Vagina (tissue), 2 donors: Measurements from ENCODE around the gene WWP2. TPM values are rescaled to one million over a fixed set of nuclear protein-coding genes. Genes with fewer than 3 reads are reported as not detected.

Experiments
- DNase-seq, 2 donors: peaks; one replicate each; pipeline ENCODE4 v3.0.0-alpha.2; 2017; ENCODE audit errors: extremely low spot score in 2 of 2
- H3K27ac ChIP-seq: fragments of 200-600 bp; sonication (generic); one replicate; pipeline ENCODE4 v1.5.1; 2019
- H3K27me3 ChIP-seq: fragments of 200-600 bp; sonication (generic); one replicate; pipeline ENCODE4 v1.5.1; 2019
- H3K36me3 ChIP-seq, 2 donors: fragments of 200-600 bp; sonication (generic); one replicate each; pipeline ENCODE4 v1.5.1; 2017 to 2019
- H3K4me1 ChIP-seq: fragments of 200-600 bp; sonication (generic); one replicate; pipeline ENCODE4 v1.5.1; 2019
- H3K4me3 ChIP-seq, 2 donors: fragments of 200-600 bp; sonication (generic); 1 replicate in 1 of 2; 2 replicates in 1 of 2; pipeline ENCODE4 v1.5.1; 2016 to 2019
- H3K9me3 ChIP-seq: fragments of 200-600 bp; sonication (generic); one replicate; pipeline ENCODE4 v1.5.1; 2019
- POLR2A ChIP-seq, 2 donors: fragments of 450-650 bp; IDR thresholded peaks; one replicate each; pipeline ENCODE4 v1.6.1; 2017; ENCODE audit warnings: antibody characterized with exemption in 2 of 2, mild to moderate bottlenecking in 2 of 2, moderate library complexity in 2 of 2
- POLR2AphosphoS5 ChIP-seq, 2 donors: sonication (generic); formaldehyde crosslinking; IDR thresholded peaks; one replicate each; pipeline ENCODE4 v1.9.0; 2017; ENCODE audit warnings: antibody characterized with exemption in 2 of 2, mild to moderate bottlenecking in 2 of 2, low read depth in 1 of 2; ENCODE audit not compliant: insufficient read depth in 1 of 2
- intact Hi-C: fragments of 100-400 bp; cut with DNase I; formaldehyde crosslinking; loops from one replicate; pipeline ENCODE4 v1.15.1; 2023
- total RNA-seq: library from RNA; depleted of rRNA; stranded (reverse); fragments of >200 nt; gene quantifications from one replicate; pipeline ENCODE4 v1.2.3, GENCODE V29; 2016
- TF ChIP-seq, protein P1 (sequence below), 3 experiments: fragments of 450-650 bp in 2 of 3; fragments of 200-600 bp in 1 of 3; sonication (generic) in 1 of 3; IDR thresholded peaks; one replicate each; pipeline ENCODE4 v1.5.1; 2017 to 2019; ENCODE audit warnings: antibody characterized with exemption in 3 of 3, mild to moderate bottlenecking in 2 of 3, moderate library complexity in 2 of 3

The WWP2 gene
- total RNA-seq, 1 donor from 2014 or later = 26.0 TPM

DNA sequence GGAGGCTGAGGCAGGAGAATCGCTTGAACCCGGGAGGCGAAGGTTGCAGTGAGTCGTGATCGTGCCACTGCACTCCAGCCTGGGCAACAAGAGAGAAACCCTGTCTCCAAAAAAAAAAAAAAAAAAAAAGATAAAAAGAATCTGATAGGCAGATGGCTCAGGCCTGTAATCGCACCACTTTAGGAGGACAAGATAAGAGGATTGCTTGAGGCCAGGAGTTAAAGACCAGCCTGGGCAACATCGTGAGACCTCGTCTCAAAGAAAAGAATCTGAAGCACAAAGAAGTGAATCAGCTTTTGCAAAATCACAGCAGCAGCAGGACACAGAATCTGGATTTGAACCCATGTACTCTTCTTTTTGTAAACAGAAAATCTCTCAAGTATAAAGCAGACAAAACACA, 15.0 kb upstream of the WWP2 start:
- intact Hi-C loops = no loop called here
- Histone ChIP-seq H3K4me1 (peaks cover under 1% of the 10 kb centered on the region), H3K27ac (no peak overlapping the region), H3K9me3 (no peaks in the 10 kb centered on the region), H3K4me3 (no peak overlapping the region), H3K27me3 (no peaks in the 10 kb centered on the region), H3K36me3 (peaks cover 0 to 90% of the 10 kb centered on the region in 2 donors)
- TF ChIP-seq, protein P1, sequence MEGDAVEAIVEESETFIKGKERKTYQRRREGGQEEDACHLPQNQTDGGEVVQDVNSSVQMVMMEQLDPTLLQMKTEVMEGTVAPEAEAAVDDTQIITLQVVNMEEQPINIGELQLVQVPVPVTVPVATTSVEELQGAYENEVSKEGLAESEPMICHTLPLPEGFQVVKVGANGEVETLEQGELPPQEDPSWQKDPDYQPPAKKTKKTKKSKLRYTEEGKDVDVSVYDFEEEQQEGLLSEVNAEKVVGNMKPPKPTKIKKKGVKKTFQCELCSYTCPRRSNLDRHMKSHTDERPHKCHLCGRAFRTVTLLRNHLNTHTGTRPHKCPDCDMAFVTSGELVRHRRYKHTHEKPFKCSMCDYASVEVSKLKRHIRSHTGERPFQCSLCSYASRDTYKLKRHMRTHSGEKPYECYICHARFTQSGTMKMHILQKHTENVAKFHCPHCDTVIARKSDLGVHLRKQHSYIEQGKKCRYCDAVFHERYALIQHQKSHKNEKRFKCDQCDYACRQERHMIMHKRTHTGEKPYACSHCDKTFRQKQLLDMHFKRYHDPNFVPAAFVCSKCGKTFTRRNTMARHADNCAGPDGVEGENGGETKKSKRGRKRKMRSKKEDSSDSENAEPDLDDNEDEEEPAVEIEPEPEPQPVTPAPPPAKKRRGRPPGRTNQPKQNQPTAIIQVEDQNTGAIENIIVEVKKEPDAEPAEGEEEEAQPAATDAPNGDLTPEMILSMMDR (IDR thresholded peaks at IDR 0.05) = no peak
- TF ChIP-seq POLR2A (IDR thresholded peaks at IDR 0.05) = no peak
- TF ChIP-seq POLR2AphosphoS5 (IDR thresholded peaks at IDR 0.05; ENCODE audit: insufficient read depth in 1 of 2, low read depth in 1 of 2) = no peak
- no peak for DNase-seq

DNA sequence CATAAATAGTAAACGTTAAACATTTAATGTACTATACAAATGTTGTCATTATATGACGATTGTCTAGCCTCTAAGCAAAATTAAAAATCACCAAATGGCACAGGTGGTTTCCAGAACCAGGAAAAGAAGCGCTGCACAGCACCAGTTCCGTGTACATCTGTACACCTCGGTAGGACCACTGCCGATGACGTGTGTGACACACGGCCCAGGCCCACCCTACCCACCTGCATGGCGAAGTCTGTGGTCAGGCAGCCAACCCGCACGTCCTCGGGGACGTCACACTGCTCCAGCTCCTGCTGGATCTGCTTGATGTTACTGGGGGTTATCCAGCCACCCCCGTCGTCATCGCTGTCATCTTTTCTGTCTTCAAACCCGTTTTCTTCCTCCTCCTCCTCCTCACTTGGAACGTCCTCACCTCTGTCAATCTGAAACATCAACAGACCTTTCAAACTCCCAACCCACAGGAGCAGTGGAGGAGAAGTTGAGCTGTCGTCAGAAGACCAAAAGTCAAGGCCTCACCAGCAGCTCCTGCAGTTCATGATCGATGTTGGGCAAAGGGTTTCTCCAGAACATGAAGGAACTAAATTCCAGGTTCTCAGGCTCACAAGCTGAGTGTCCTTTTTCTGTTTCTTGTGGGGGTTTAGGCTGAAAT, 13.3 kb upstream of the WWP2 start:
- DNase-seq = no peak
- H3K27me3 ChIP-seq = no peaks in the 10 kb centered on the region
- H3K27ac ChIP-seq = no peak overlapping the region
- no peaks in the 10 kb centered on the region for H3K9me3 ChIP-seq
- H3K4me3 ChIP-seq = no peak overlapping the region
- TF ChIP-seq, protein P1 (IDR thresholded peaks at IDR 0.05) = no peak
- TF ChIP-seq POLR2AphosphoS5 (IDR thresholded peaks at IDR 0.05; ENCODE audit: insufficient read depth in 1 of 2, low read depth in 1 of 2) = no peak
- TF ChIP-seq POLR2A (IDR thresholded peaks at IDR 0.05) = no peak
- peaks cover 18% of the 10 kb centered on the region for H3K4me1 ChIP-seq
- intact Hi-C loops = no loop called here
- peaks cover 0 to 80% of the 10 kb centered on the region in 2 donors for H3K36me3 ChIP-seq

DNA sequence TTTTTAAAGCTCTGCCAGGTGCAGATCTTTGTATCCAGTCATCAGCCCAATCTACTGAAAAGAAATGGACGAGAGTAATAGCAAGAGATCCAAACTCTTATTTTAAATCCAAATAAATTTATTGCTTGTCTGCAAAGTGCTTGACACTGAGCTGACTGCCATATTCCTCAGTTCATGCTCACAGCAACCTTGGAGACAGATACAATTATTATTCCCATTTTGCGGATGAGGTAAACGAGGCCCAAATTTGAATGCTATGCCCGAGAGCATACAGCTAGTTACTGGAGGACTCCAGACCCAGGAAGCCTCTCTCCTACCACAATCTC, 8.0 kb upstream of the WWP2 start:
- intact Hi-C loops = loop anchor here (2.0 to 5.0 kb wide), 2 partner anchors 43 to 357 kb away; no protein-coding TSS in a partner anchor
- peak overlapping the region; percentile 90 to 96 for H3K4me3 ChIP-seq
- H3K27ac ChIP-seq = peak overlapping the region; percentile 71
- no peaks in the 10 kb centered on the region for H3K9me3 ChIP-seq
- H3K4me1 ChIP-seq = peaks cover 23% of the 10 kb centered on the region
- TF ChIP-seq POLR2AphosphoS5 (IDR thresholded peaks at IDR 0.05; ENCODE audit: insufficient read depth in 1 of 2, low read depth in 1 of 2) (no peak), POLR2A (IDR thresholded peaks at IDR 0.05) (no peak)
- TF ChIP-seq, protein P1 (IDR thresholded peaks at IDR 0.05) = no peak
- no peak for DNase-seq
- peaks cover 0 to 30% of the 10 kb centered on the region in 2 donors for H3K36me3 ChIP-seq
- H3K27me3 ChIP-seq = no peaks in the 10 kb centered on the region

DNA sequence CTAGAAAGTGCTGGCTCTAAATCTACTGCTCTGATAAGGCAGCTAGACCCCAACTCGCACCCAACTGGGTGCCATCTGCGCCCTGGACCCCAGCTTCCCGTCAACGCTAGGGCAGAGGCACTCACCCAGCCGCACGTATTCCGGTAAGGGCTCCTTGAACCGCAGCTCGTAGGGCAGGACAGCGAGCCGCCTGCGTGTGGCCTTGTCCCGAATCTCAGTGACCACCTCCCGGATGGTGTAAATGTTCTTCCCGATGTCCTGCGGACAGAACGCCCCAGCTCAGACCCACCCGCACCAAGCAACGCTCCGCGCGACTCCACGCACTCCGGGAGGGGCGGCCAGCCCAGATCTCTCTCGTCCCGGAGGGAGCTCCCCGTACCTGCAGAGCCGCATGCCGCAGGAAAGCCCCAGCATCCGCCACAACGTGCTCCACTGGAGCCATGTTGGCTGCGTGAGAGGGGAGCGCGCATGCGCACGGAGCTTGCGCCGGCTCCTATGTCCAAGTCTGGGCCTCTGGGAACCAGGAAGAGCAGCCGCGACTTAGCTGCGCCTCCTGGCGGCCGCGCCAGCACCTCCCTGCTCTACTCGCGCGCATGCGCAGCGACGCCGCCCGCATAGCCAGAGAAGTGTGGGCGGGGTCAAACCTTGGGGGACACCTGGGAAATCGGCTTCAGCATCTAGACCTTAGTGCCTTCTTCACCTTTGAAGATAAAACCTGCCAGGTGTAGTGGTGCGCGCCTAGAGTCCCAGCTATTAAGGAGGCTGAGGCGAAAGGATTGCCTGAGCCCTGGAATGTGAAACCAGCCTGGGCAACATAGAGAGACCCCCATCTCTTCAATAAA, 7.4 kb upstream of the WWP2 start, which contains the start of gene NOB1:
NOB1 (minus strand) TSS at position 458 of the 842 bp plus-strand sequence; CDS start at position 442, 16 bp downstream.
- intact Hi-C loops = loop anchor here (2.0 to 5.0 kb wide), 2 partner anchors 44 to 357 kb away; no protein-coding TSS in a partner anchor
- DNase-seq = peak; percentile 95 to 98
- Histone ChIP-seq H3K27me3 (no peaks in the 10 kb centered on the region), H3K9me3 (no peaks in the 10 kb centered on the region), H3K4me3 (peak within 1 kb of the TSS; percentile 90 to 96), H3K4me1 (peaks cover 23% of the 10 kb centered on the region), H3K27ac (peak within 1 kb of the TSS; percentile 71), H3K36me3 (peaks cover 0 to 24% of the 10 kb centered on the region in 2 donors)
- TF ChIP-seq POLR2AphosphoS5 (IDR thresholded peaks at IDR 0.05; ENCODE audit: insufficient read depth in 1 of 2, low read depth in 1 of 2) (peak; percentile 86 to 89), POLR2A (IDR thresholded peaks at IDR 0.05) (no peak)
- TF ChIP-seq, protein P1 (IDR thresholded peaks at IDR 0.05) = peak; percentile 96 to 99 (median 97)
